Measurements from ENCODE around the gene KIF21A.

- TF ChIP-seq EED (CRISPR knock-in tag; IDR thresholded peaks at IDR 0.05) (no peak), FOXJ3 (CRISPR knock-in tag; IDR thresholded peaks at IDR 0.05; ENCODE audit: borderline replicate concordance) (no peak), ZNF512 (CRISPR knock-in tag; IDR thresholded peaks at IDR 0.05) (no peak), ZNF761 (CRISPR knock-in tag; conservative IDR thresholded peaks at IDR 0.05) (no peak), PREB (CRISPR knock-in tag; IDR thresholded peaks at IDR 0.05) (no peak), HNF4G (IDR thresholded peaks at IDR 0.05; ENCODE audit: borderline replicate concordance, low read depth, low read length) (no peak), HNF4G (CRISPR knock-in tag; IDR thresholded peaks at IDR 0.05; ENCODE audit: borderline replicate concordance, low read depth) (no peak), NCOA5 (CRISPR knock-in tag; IDR thresholded peaks at IDR 0.05) (no peak)
Measured at GRCh38 chr12:39404000-39404399, 38.9 kb downstream of the KIF21A start.
